Right lobe of liver (tissue), 6 donors: ENCODE data around the gene SH3GLB2. TPM values are rescaled to one million over a fixed set of nuclear protein-coding genes. Genes with fewer than 3 reads are reported as not detected.

Experiments
- ATAC-seq, 4 donors: fragments of 200-7000 bp; cut with Tn5 transposase; one replicate each; pipeline ENCODE4 v1.9.1; 2020; ENCODE audit warnings: mild to moderate bottlenecking in 4 of 4, moderate library complexity in 4 of 4
- DNase-seq, 3 donors: peaks; one replicate each; pipeline ENCODE4 v3.0.0-alpha.2; 2020
- H3K27ac ChIP-seq, 3 donors: fragments of 200-600 bp; one replicate each; pipeline ENCODE4 v1.8.0; 2022
- H3K27me3 ChIP-seq, 2 donors: fragments of 200-600 bp; one replicate each; pipeline ENCODE4 v1.8.0; 2022
- H3K36me3 ChIP-seq, 4 donors: fragments of 200-600 bp; sonication (generic) in 1 of 4; one replicate each; pipeline versions ENCODE4 v1.5.1 to v1.8.0; 2017 to 2022; ENCODE audit warnings: control low read depth in 1 of 4
- H3K4me1 ChIP-seq, 4 donors: fragments of 200-600 bp; sonication (generic) in 1 of 4; one replicate each; pipeline versions ENCODE4 v1.5.1 to v1.8.0; 2017 to 2022; ENCODE audit warnings: control low read depth in 1 of 4
- H3K4me3 ChIP-seq, 3 donors: fragments of 200-600 bp; one replicate each; pipeline ENCODE4 v1.8.0; 2022
- H3K9me3 ChIP-seq, 4 donors: fragments of 200-600 bp; sonication (generic) in 1 of 4; one replicate each; pipeline versions ENCODE4 v1.5.1 to v1.8.0; 2017 to 2022; ENCODE audit warnings: control low read depth in 1 of 4
- CTCF ChIP-seq, 4 donors: fragments of 200-600 bp in 3 of 4; fragments of 450-650 bp in 1 of 4; IDR thresholded peaks; one replicate each; pipeline versions ENCODE4 v1.5.1 to v1.8.0; 2016 to 2022; ENCODE audit warnings: antibody characterized with exemption in 4 of 4, mild to moderate bottlenecking in 2 of 4
- POLR2A ChIP-seq: fragments of 450-650 bp; IDR thresholded peaks from one replicate; pipeline ENCODE4 v1.6.1; 2017; ENCODE audit warnings: antibody characterized with exemption, mild to moderate bottlenecking
- WGBS: methylation state at CpG from one replicate; pipeline ENCODE4 v1.1.6; 2018; ENCODE audit warnings: low coverage, low lambda C conversion rate; ENCODE audit not compliant: insufficient coverage; ENCODE audit errors: missing lambda C conversion rate; 5-methylcytosine and 5-hydroxymethylcytosine counted together
- intact Hi-C, 2 donors: fragments of 100-400 bp; cut with DNase I; formaldehyde crosslinking; loops; one replicate each; pipeline versions ENCODE4 v1.11.2 to v1.14.1; 2022
- total RNA-seq, 6 experiments: library from RNA; depleted of rRNA in 2 of 6; stranded (reverse); fragments of >200 nt in 2 of 6; fragmentation: NEBNext Ultra II Directional in 3 of 6; extraction: Animal tissue kit (Norgen Biotek cat#: 25700) in 3 of 6; gene quantifications; one replicate each; pipeline versions ENCODE4 v1.1.0 to v1.2.4, GENCODE V29; 2016 to 2023
- donor health status: DM: no; HTN: yes; CAD: no.
- donor health status: DM: no; HTN: no; CAD: no.
- donor health status: DM: no; HTN: no; CAD: no.
- donor health status: DM: no; HTN: yes; CAD: no.
- donor health status: DM: no; HTN: yes; CAD: no.

Gene SH3GLB2
- total RNA-seq, 6 experiments from 2014 or later: 23.7 to 28.3 (median 24.7) TPM

DNA sequence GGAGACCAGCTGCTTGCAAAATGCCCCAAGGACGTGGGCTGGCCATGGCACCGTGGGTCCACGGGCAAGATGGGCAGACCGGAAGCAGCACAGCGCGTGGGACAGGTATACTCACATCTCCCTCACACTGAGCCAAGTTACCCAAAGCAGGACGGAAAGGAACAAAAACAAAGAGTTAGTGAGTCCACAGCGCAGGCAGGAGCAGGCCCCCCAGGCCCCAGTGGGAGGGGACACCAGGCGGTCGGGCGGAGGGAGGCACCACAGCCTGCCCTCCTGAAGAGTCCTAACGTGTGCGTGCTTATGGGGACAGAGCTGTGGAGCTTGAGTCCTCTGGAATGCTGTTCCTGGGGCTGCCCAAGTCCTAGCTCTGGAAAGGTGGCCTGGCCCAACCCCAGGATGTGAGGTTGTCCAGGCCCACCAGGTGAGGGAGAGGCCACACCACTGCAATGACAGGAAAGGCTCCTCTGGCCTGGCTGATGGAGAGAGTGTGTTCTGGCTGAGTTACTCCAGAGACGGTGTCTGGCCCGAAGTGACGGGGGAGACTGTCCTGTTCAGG is 15.2 kb downstream of the SH3GLB2 start:
- ATAC-seq (no peak), DNase-seq (no peak)
- H3K9me3 ChIP-seq: no peaks in the 10 kb centered on the region
- H3K4me3 ChIP-seq: no peak overlapping the region
- H3K4me1 ChIP-seq: no peaks in the 10 kb centered on the region
- WGBS: 92% methylated on average over 5 of the region's 16 CpGs
- intact Hi-C loops: no loop called here
- TF ChIP-seq CTCF (IDR thresholded peaks at IDR 0.05) (no peak), POLR2A (no peak)
- peaks cover 0 to 10% (median 0%) of the 10 kb centered on the region in 4 donors for H3K36me3 ChIP-seq
- no peak overlapping the region for H3K27ac ChIP-seq
- no peaks in the 10 kb centered on the region for H3K27me3 ChIP-seq

GRCh38 chr9:129012343-129012742 is 15.8 kb downstream of the SH3GLB2 start:
- DNase-seq: no peak
- H3K27ac ChIP-seq: no peak overlapping the region
- ATAC-seq: no peak
- no peaks in the 10 kb centered on the region for H3K27me3 ChIP-seq
- no peaks in the 10 kb centered on the region for H3K9me3 ChIP-seq
- TF ChIP-seq POLR2A (no peak), CTCF (IDR thresholded peaks at IDR 0.05) (no peak)
- no peaks in the 10 kb centered on the region for H3K4me1 ChIP-seq
- H3K36me3 ChIP-seq: peaks cover 0 to 14% (median 0%) of the 10 kb centered on the region in 4 donors
- intact Hi-C loops: no loop called here
- no peak overlapping the region for H3K4me3 ChIP-seq
- WGBS: 100% methylated on average over 2 of the region's 7 CpGs

DNA sequence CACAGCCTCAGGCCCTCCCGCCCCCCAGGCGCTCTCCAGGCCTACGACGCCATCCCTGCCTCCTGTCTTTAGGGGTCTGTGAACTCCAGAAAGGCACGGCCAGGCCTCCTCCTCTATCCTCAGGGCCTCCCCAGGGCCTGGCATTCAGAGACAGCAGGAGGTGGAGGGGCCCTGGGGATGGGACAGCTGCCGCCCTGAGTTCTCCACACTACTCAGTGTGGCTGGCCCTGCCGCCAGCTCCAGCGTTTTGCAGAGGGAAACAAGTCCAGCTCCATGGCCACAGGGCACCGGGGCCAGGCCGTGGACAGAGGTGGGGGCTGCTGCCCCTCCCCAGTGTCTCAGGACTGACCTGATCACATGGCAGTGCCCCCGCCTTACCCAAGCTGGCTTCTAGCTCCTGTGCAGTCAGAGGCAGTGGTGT is 16.4 kb downstream of the SH3GLB2 start:
- Histone ChIP-seq H3K4me3 (no peak overlapping the region), H3K27me3 (no peaks in the 10 kb centered on the region), H3K4me1 (no peaks in the 10 kb centered on the region), H3K36me3 (peaks cover 0 to 15% (median 0%) of the 10 kb centered on the region in 4 donors), H3K9me3 (no peaks in the 10 kb centered on the region), H3K27ac (no peak overlapping the region)
- no peak for ATAC-seq
- intact Hi-C loops: no loop called here
- WGBS: no CpG with 5 or more reads among the region's 11 CpGs
- TF ChIP-seq POLR2A (no peak), CTCF (IDR thresholded peaks at IDR 0.05) (no peak)
- DNase-seq: no peak

DNA sequence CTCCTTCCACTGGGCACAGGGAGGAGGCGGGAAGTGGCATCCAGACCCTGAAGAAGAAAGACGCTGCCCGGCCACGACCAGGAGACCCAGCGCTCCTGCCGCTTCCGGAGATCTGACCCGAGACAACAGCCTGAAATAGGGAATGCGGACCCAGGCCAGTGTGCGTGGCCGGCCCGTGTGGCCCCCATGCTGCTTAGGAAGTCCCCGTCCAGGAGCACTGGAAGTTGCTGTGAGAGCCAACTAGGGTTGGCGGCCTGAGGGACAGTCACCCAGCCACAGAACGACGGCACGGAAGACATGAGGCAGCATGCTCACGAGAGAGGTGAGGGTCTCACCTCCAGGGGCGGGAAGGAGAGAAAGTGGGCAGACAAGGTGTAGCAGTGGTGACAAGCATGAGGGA is 17.0 kb downstream of the SH3GLB2 start:
- TF ChIP-seq POLR2A: no peak
- no peak for TF ChIP-seq CTCF (IDR thresholded peaks at IDR 0.05)
- WGBS: no CpG with 5 or more reads among the region's 19 CpGs
- Histone ChIP-seq H3K27ac (no peak overlapping the region), H3K4me1 (no peaks in the 10 kb centered on the region), H3K4me3 (no peak overlapping the region), H3K9me3 (no peaks in the 10 kb centered on the region), H3K36me3 (peaks cover 0 to 21% (median 2%) of the 10 kb centered on the region in 4 donors), H3K27me3 (no peaks in the 10 kb centered on the region)
- intact Hi-C loops: no loop called here
- DNase-seq (no peak), ATAC-seq (no peak)
